Motor neuron (in vitro differentiated cells): Measurements from ENCODE around the gene NCS1. TPM values are rescaled to one million over a fixed set of nuclear protein-coding genes. Genes with fewer than 3 reads are reported as not detected.

Experiments
- ATAC-seq, 8 experiments: fragments of 200-7000 bp; cut with Tn5 transposase; replicated peaks in 6 of 8; 2 replicates each; pipeline ENCODE4 v1.8.0; 2021; ENCODE audit warnings: mild to moderate bottlenecking in 8 of 8, moderate library complexity in 8 of 8
- H3K27ac ChIP-seq, 2 donors: fragments of 250-450 bp; sonication (Bioruptor Pico); 2 replicates each; pipeline ENCODE4 v1.9.0; 2021; ENCODE audit warnings: antibody characterized with exemption in 2 of 2, mild to moderate bottlenecking in 2 of 2, moderate library complexity in 1 of 2
- H3K4me1 ChIP-seq, 2 donors: fragments of 250-450 bp; sonication (Bioruptor Pico); replicated peaks in 1 of 2; 2 replicates each; pipeline ENCODE4 v1.6.1; 2021; ENCODE audit warnings: antibody characterized with exemption in 2 of 2, mild to moderate bottlenecking in 2 of 2, moderate library complexity in 1 of 2
- H3K4me3 ChIP-seq, 5 donors: fragments of 250-450 bp; sonication (Bioruptor Pico); 2 replicates each; pipeline ENCODE4 v1.9.0; 2021; ENCODE audit warnings: antibody characterized with exemption in 5 of 5, mild to moderate bottlenecking in 5 of 5, moderate library complexity in 4 of 5
- WGBS, 10 experiments: fragments of 450-650 bp; shearing (Covaris generic); methylation state at CpG; one replicate each; pipeline ENCODE4 v1.0.0; 2022; 5-methylcytosine and 5-hydroxymethylcytosine counted together
- in situ Hi-C, 9 experiments: fragments of 400-800 bp; cut with MboI; loops; one replicate each; pipeline ENCODE4 v1.15.0; 2021; ENCODE audit warnings: low sequenced_read_pairs in 9 of 9, low pct_unique_long_range_greater_than_20kb in 2 of 9; ENCODE audit not compliant: unreplicated experiment in 9 of 9
- total RNA-seq, 8 experiments: library from RNA; unstranded; fragments of 300-600 nt; gene quantifications; 2 replicates each; pipeline versions ENCODE4 v1.2.3 to v1.2.4, GENCODE V29; 2022

Gene NCS1
- total RNA-seq, result 100 to 1,000 TPM in 1 of 8 experiments, 10 to 100 TPM in 7; 11.2 to 104 (median 34.7) TPM

- Histone ChIP-seq H3K4me1 (peaks cover 19 to 31% of the 10 kb centered on the region in 2 donors), H3K4me3 (peak within 1 kb of the TSS; percentile 79 to 96 (median 85)), H3K27ac (peak within 1 kb of the TSS; percentile 71 to 77)
- in situ Hi-C loops, result no loop called here
- ATAC-seq, result peak; percentile 79 to 95 (median 86)
- no CpG with 5 or more reads among the region's 101 CpGs for WGBS, 10 experiments
Measured at GRCh38 chr9:130172161-130172857, at the start of gene NCS1. NCS1 (plus strand) TSS chr9:130172404; CDS start chr9:130172664, 260 bp downstream.

- no peak for ATAC-seq
- Histone ChIP-seq H3K4me3 (no peak overlapping the region), H3K27ac (peak overlapping the region; percentile 2 to 7), H3K4me1 (peaks cover 45 to 47% of the 10 kb centered on the region in 2 donors)
- WGBS, 10 experiments, result 36 to 100% (median 95%) methylated on average over 1 to 4 of the region's 7 CpGs; no CpG with 5 or more reads in 6 of the 10 experiments
- in situ Hi-C loops, result loop anchor here in 6 of 9 experiments (25.0 kb wide), 2 partner anchors 115 to 215 kb away; no protein-coding TSS in a partner anchor
Measured at GRCh38 chr9:130122456-130122855, 49.7 kb upstream of the NCS1 start.

DNA sequence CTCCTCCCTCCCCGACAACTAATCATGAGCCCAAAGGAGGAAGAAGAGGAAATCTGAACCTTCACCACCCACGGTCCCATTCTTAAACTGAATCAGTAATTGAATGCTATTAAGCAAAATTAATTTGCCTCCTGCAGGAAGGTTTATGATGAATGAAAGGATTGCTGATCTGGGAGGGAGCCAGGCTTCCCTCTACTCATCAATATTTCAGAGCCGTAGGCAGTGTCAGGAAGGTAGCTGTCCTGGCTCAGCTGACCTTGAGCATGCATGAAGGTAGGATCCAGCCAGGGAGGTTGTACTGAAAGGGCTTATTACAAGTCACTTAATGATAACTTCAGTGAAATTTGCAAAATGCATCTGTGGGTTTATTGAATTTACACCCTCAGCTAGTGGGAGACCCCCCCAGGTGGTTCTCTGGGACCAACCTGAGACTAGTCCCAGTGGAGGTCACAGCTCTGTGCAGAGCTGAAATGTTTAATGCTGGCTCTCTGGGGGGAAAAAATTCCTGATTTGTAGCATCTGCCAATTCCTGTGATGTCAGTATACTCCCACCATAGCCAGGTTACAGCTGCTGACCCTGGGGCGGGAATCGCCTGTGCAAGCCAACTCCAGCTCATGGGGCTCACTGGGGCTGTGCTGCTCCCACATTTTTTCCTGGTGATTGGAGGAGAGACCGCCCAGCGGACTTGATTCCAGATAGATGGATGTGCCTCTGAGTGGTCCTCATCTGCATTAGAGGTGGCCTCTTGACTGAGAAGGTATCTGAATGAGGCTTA, 47.9 kb upstream of the NCS1 start:
- Histone ChIP-seq H3K27ac (peak overlapping the region; percentile 19 to 42), H3K4me3 (no peak overlapping the region), H3K4me1 (peaks cover 28 to 29% of the 10 kb centered on the region in 2 donors)
- WGBS, 10 experiments, result 71 to 100% (median 81%) methylated on average over 1 to 7 of the region's 7 CpGs; no CpG with 5 or more reads in 2 of the 10 experiments
- peak in 4 of 8 experiments; percentile 8 to 54 (median 27) for ATAC-seq
- in situ Hi-C loops, result loop anchor here in 6 of 9 experiments (25.0 kb wide), 2 partner anchors 113 to 213 kb away; no protein-coding TSS in a partner anchor

GRCh38 chr9:130126721-130127433, 45.3 kb upstream of the NCS1 start:
- in situ Hi-C loops, result no loop called here

GRCh38 chr9:130128251-130128650, 44.0 kb upstream of the NCS1 start:
- no peak overlapping the region for H3K4me3 ChIP-seq
- 82 to 100% (median 87%) methylated on average over 2 to 5 of the region's 6 CpGs; no CpG with 5 or more reads in 3 of the 10 experiments for WGBS, 10 experiments
- H3K27ac ChIP-seq, result no peak overlapping the region
- no peak for ATAC-seq
- H3K4me1 ChIP-seq, result peaks cover 18 to 23% of the 10 kb centered on the region in 2 donors
- in situ Hi-C loops, result no loop called here

More at GRCh38 chr9:130126721-130127433, 45.3 kb upstream of the NCS1 start:
- Histone ChIP-seq H3K4me1 (peaks cover 27% of the 10 kb centered on the region in 2 donors), H3K4me3 (no peak overlapping the region), H3K27ac (no peak overlapping the region)
- ATAC-seq, result no peak
- WGBS, 10 experiments, result 20 to 100% (median 67%) methylated on average over 1 to 4 of the region's 4 CpGs; no CpG with 5 or more reads in 1 of the 10 experiments

DNA sequence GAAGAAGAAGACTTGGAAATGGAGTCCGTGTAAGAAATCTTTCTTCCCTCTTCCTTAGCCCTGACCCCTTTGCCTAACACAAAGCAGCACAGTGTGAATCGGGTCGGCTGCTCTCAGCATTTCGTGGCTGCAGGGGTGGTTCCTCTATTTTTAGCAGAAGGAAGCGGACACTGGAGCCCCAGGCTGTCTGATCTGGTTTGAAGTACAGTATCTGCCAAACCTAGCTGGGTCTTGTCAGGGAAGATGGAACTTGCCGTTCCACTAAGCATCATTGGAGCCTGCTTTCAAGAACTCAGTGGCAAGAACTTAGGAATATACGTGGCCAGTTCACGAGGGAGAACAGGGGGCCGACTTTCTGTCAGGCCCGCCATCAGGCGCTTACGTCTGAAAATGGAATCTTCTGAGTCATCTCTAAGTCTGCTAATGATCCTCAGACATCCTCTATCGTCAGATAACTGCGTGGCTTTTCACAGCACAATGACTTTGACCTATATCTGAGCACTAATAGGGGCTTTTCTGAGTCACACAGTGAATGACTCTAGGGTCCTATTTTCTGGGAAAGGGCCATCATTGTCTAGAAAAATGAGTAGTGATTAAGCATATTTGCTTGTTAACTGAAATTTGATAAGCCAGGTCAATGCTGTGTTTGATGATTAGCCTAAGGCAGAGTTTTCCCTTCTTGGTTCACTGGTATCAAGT, 43.3 kb upstream of the NCS1 start:
- Histone ChIP-seq H3K4me3 (no peak overlapping the region), H3K27ac (no peak overlapping the region), H3K4me1 (peaks cover 15 to 16% of the 10 kb centered on the region in 2 donors)
- in situ Hi-C loops, result no loop called here
- peak in 7 of 8 experiments; percentile 31 to 91 (median 77) for ATAC-seq
- WGBS, 10 experiments, result 25 to 83% (median 75%) methylated on average over 1 to 8 of the region's 14 CpGs; no CpG with 5 or more reads in 2 of the 10 experiments

DNA sequence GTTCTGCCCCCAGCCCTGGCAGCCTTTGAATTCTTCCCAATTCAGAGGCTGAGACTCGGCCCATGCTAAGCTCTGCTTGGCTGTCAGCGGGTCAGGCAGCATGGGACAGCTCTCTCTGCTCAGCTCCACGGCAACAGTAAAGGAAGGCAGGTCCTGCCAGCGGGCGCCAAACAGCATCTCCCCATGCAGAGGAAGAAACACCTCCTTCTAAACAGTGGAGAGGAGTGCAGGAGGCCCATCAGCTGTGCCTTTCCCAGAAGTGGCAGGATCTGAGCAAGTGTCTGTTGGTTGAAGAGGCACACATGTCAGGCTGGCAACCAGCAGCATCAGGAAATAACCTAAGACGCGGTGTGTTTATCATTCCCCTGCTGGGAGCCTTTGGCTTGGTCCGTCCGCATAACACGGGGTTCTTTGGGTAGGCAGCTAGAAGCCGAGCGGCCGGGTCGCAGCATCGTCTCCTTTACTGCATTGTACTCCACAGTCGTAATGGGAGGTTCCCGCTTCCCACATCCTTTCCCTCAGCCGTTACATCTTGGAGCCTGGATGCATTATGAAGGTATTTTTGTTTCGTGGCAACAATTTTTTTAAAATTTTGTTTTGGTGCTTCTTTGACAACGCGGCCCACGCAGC, 42.7 kb upstream of the NCS1 start:
- Histone ChIP-seq H3K27ac (no peak overlapping the region), H3K4me3 (no peak overlapping the region), H3K4me1 (peaks cover 8 to 13% of the 10 kb centered on the region in 2 donors)
- in situ Hi-C loops, result no loop called here
- 60 to 100% (median 95%) methylated on average over 1 to 12 of the region's 22 CpGs; no CpG with 5 or more reads in 1 of the 10 experiments for WGBS, 10 experiments
- ATAC-seq, result peak in 5 of 8 experiments; percentile 19 to 54 (median 42)

DNA sequence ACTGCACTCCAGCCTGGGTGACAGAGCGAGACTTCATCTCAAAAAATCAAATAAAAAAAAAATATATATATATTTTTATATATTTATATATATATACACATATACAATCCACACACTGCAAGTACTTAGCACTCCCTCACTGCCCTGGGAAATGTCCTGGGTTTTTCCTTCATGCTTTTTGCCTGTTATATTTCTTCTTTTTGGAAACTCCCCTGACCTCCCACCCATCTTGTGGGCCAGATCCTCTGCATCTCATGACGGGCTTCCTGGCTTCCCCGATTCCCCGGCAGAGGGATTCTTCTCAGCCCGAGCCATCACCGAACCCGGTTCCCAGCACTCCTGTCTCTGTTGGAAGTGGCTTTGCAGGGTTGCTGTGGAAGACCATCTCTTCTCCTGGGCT, 39.5 kb upstream of the NCS1 start:
- Histone ChIP-seq H3K4me1 (peaks cover 7 to 12% of the 10 kb centered on the region in 2 donors), H3K27ac (no peak overlapping the region), H3K4me3 (no peak overlapping the region)
- no peak for ATAC-seq
- in situ Hi-C loops, result no loop called here
- 60 to 100% (median 91%) methylated on average over 1 to 7 of the region's 7 CpGs; no CpG with 5 or more reads in 3 of the 10 experiments for WGBS, 10 experiments

GRCh38 chr9:130137081-130137640, 35.0 kb upstream of the NCS1 start:
- Histone ChIP-seq H3K4me1 (peaks cover 29 to 38% of the 10 kb centered on the region in 2 donors), H3K27ac (peak overlapping the region; percentile 75 to 78), H3K4me3 (no peak overlapping the region)
- WGBS, 10 experiments, result 83 to 94% (median 90%) methylated on average over 4 to 10 of the region's 15 CpGs; no CpG with 5 or more reads in 6 of the 10 experiments
- no peak for ATAC-seq
- in situ Hi-C loops, result no loop called here

- 51 to 100% (median 92%) methylated on average over 1 to 11 of the region's 11 CpGs; no CpG with 5 or more reads in 2 of the 10 experiments for WGBS, 10 experiments
- Histone ChIP-seq H3K4me3 (no peak overlapping the region), H3K27ac (peak overlapping the region; percentile 75 to 78), H3K4me1 (peaks cover 34 to 43% of the 10 kb centered on the region in 2 donors)
- ATAC-seq, result peak in 1 of 8 experiments; percentile 0
- in situ Hi-C loops, result no loop called here
Measured at GRCh38 chr9:130137641-130138081, 34.5 kb upstream of the NCS1 start.

DNA sequence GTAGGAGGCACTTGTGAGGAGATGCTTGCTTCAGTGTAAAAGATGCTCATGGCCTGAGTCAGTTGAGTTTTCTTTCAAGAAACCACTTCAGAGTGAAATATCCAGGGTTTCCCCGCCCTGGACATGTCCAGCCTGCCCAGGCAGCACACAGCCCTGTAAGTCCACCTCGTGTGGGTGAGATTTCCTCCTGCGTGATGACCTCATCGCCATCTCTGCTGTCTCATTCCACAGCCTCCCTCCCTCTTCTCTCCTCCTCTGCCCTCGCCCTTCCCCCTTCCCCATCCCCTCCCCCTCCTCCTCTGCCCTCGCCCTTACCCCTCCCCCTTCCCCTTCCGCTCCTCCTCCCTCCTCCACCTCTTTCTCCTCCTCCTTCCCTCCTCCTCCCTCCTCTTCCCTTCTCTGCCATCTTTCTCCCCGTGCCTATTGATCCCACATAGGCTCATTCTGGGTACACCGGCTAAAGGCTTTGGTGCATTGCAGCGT, 34.0 kb upstream of the NCS1 start:
- 37 to 67% (median 40%) methylated on average over 1 to 3 of the region's 10 CpGs; no CpG with 5 or more reads in 7 of the 10 experiments for WGBS, 10 experiments
- Histone ChIP-seq H3K4me1 (peaks cover 38 to 48% of the 10 kb centered on the region in 2 donors), H3K27ac (peak overlapping the region; percentile 75 to 78), H3K4me3 (no peak overlapping the region)
- peak; percentile 52 to 97 (median 94) for ATAC-seq
- in situ Hi-C loops, result no loop called here
